H9 (cell line): Measurements from ENCODE around the gene KRT28. TPM values are rescaled to one million over a fixed set of nuclear protein-coding genes. Genes with fewer than 3 reads are reported as not detected.
A peak's percentile ranks its signal among the peaks of the same experiment; 100 is the strongest.

Experiments
- DNase-seq: peaks from one replicate; pipeline ENCODE4 v3.0.0-alpha.2; 2017
- H2AFZ ChIP-seq: one replicate; pipeline ENCODE4 v1.6.1; 2013; ENCODE audit warnings: mild to moderate bottlenecking, low read length, control low read depth, moderate library complexity
- H2AK5ac ChIP-seq: 2 replicates; pipeline ENCODE4 v1.6.1; 2013; ENCODE audit warnings: low read length, control low read depth, mixed read lengths; ENCODE audit not compliant: insufficient read length
- H2BK120ac ChIP-seq: one replicate; pipeline ENCODE4 v1.6.1; 2013; ENCODE audit warnings: low read depth, mild to moderate bottlenecking, low read length, control low read depth, inconsistent platforms; ENCODE audit not compliant: poor library complexity, severe bottlenecking
- H2BK12ac ChIP-seq: 2 replicates; pipeline ENCODE4 v1.6.1; 2013; ENCODE audit warnings: low read length, control low read depth, mixed read lengths, low read depth; ENCODE audit not compliant: insufficient read length
- H2BK15ac ChIP-seq: 2 replicates; pipeline ENCODE4 v1.6.1; 2013; ENCODE audit warnings: low read depth, low read length, control low read depth
- H2BK20ac ChIP-seq: one replicate; pipeline ENCODE4 v1.6.1; 2013; ENCODE audit warnings: low read depth, mild to moderate bottlenecking, low read length, control low read depth, inconsistent platforms; ENCODE audit not compliant: poor library complexity, severe bottlenecking
- H2BK5ac ChIP-seq: 2 replicates; pipeline ENCODE4 v1.6.1; 2013; ENCODE audit warnings: low read length, control low read depth, mixed read lengths; ENCODE audit not compliant: insufficient read length
- H3K14ac ChIP-seq: 2 replicates; pipeline ENCODE4 v1.6.1; 2013; ENCODE audit warnings: low read length, control low read depth; ENCODE audit not compliant: insufficient read depth
- H3K18ac ChIP-seq: 2 replicates; pipeline ENCODE4 v1.6.1; 2013; ENCODE audit warnings: low read depth, mild to moderate bottlenecking, mixed read lengths, low read length, control low read depth; ENCODE audit not compliant: insufficient read length
- H3K23ac ChIP-seq: 2 replicates; pipeline ENCODE4 v1.6.1; 2013; ENCODE audit warnings: low read length, control low read depth, mixed read lengths, low read depth; ENCODE audit not compliant: insufficient read length
- H3K23me2 ChIP-seq: 2 replicates; pipeline ENCODE4 v1.6.1; 2013; ENCODE audit warnings: low read depth, mild to moderate bottlenecking, mixed read lengths, low read length, control low read depth; ENCODE audit not compliant: insufficient read length, poor library complexity, severe bottlenecking
- H3K27ac ChIP-seq: 2 replicates; pipeline ENCODE4 v1.5.1; 2013; ENCODE audit warnings: low read length, control low read depth, mixed read lengths, low read depth; ENCODE audit not compliant: insufficient read length
- H3K27me3 ChIP-seq: 2 replicates; pipeline ENCODE4 v1.6.1; 2013; ENCODE audit warnings: low read length, control low read depth, inconsistent platforms; ENCODE audit not compliant: insufficient read depth
- H3K4ac ChIP-seq: 2 replicates; pipeline ENCODE4 v1.6.1; 2013; ENCODE audit warnings: low read depth, mild to moderate bottlenecking, control low read depth, inconsistent platforms, low read length, moderate library complexity
- H3K4me1 ChIP-seq: 2 replicates; pipeline ENCODE4 v1.6.1; 2013; ENCODE audit warnings: low read length, control low read depth, inconsistent platforms; ENCODE audit not compliant: insufficient read depth
- H3K4me2 ChIP-seq: 2 replicates; pipeline ENCODE4 v1.6.1; 2013; ENCODE audit warnings: low read length, control low read depth, mixed read lengths; ENCODE audit not compliant: insufficient read length, insufficient read depth
- H3K56ac ChIP-seq: 2 replicates; pipeline ENCODE4 v1.6.1; 2013; ENCODE audit warnings: low read depth, mild to moderate bottlenecking, mixed read lengths, low read length, control low read depth; ENCODE audit not compliant: insufficient read length
- H3K79me1 ChIP-seq: 2 replicates; pipeline ENCODE4 v1.6.1; 2013; ENCODE audit warnings: low read depth, mild to moderate bottlenecking, moderate library complexity, low read length, control low read depth, inconsistent platforms; ENCODE audit not compliant: insufficient read depth, poor library complexity, severe bottlenecking
- H3K79me2 ChIP-seq: 2 replicates; pipeline ENCODE4 v1.6.1; 2013; ENCODE audit warnings: low read length, control low read depth, inconsistent platforms; ENCODE audit not compliant: insufficient read depth
- H3K9ac ChIP-seq: 2 replicates; pipeline ENCODE4 v1.6.1; 2013; ENCODE audit warnings: low read length, control low read depth, mixed read lengths; ENCODE audit not compliant: insufficient read length; ENCODE audit errors: extremely low read depth
- H3K9me3 ChIP-seq: one replicate; pipeline ENCODE4 v1.6.1; 2013; ENCODE audit warnings: low read depth, low read length, inconsistent platforms; ENCODE audit not compliant: control insufficient read depth
- H3T11ph ChIP-seq: one replicate; pipeline ENCODE4 v1.6.1; 2013; ENCODE audit warnings: mild to moderate bottlenecking, low read length, control low read depth, inconsistent platforms
- H4K20me1 ChIP-seq: one replicate; pipeline ENCODE4 v1.6.1; 2013; ENCODE audit not compliant: control insufficient read depth, insufficient read length, insufficient read depth
- H4K5ac ChIP-seq: 2 replicates; pipeline ENCODE4 v1.6.1; 2013; ENCODE audit warnings: low read depth, mild to moderate bottlenecking, mixed read lengths, low read length, control low read depth; ENCODE audit not compliant: insufficient read length
- H4K8ac ChIP-seq: replicated peaks from 2 replicates; pipeline ENCODE4 v1.6.1; 2013; ENCODE audit warnings: low read length, control low read depth, mixed read lengths, low read depth; ENCODE audit not compliant: insufficient read length
- H4K91ac ChIP-seq: 2 replicates; pipeline ENCODE4 v1.6.1; 2013; ENCODE audit warnings: low read depth, mild to moderate bottlenecking, moderate library complexity, mixed read lengths, low read length, control low read depth; ENCODE audit not compliant: insufficient read length
- H3K27ac Mint-ChIP-seq, 3 experiments: 2 replicates in 2 of 3; 3 replicates in 1 of 3; pipeline ENCODE4 v1.8.0; 2020 to 2021; ENCODE audit warnings: mixed read lengths in 3 of 3, mild to moderate bottlenecking in 1 of 3, moderate library complexity in 1 of 3
- H3K27me3 Mint-ChIP-seq: 2 replicates; pipeline ENCODE4 v1.8.0; 2021; ENCODE audit warnings: low read depth, mild to moderate bottlenecking, moderate library complexity, mixed read lengths
- H3K36me3 Mint-ChIP-seq, 3 experiments: 2 replicates in 2 of 3; 3 replicates in 1 of 3; pipeline ENCODE4 v1.8.0; 2020 to 2021; ENCODE audit warnings: low read depth in 3 of 3, mixed read lengths in 3 of 3; ENCODE audit not compliant: insufficient read depth in 1 of 3
- H3K4me1 Mint-ChIP-seq, 2 experiments: 2 replicates each; pipeline ENCODE4 v1.8.0; 2020; ENCODE audit warnings: mixed read lengths in 2 of 2
- H3K4me3 Mint-ChIP-seq, 2 experiments: 2 replicates in 1 of 2; 3 replicates in 1 of 2; pipeline ENCODE4 v1.8.0; 2020 to 2021; ENCODE audit warnings: mild to moderate bottlenecking in 2 of 2, mixed read lengths in 2 of 2, moderate library complexity in 1 of 2
- H3K9me3 Mint-ChIP-seq, 2 experiments: 2 replicates in 1 of 2; 3 replicates in 1 of 2; pipeline ENCODE4 v1.8.0; 2020; ENCODE audit warnings: mild to moderate bottlenecking in 2 of 2, mixed read lengths in 2 of 2, moderate library complexity in 1 of 2
- whole genome bisulfite sequencing: extraction: QIAGEN DNeasy Blood & Tissue Kit; methylation state at CpG from one replicate; pipeline ENCODE4 v1.1.7; 2013; ENCODE audit warnings: missing lambda C conversion rate, low lambda C conversion rate, mixed read lengths; ENCODE audit not compliant: insufficient read length; ENCODE audit errors: extremely low coverage; 5-methylcytosine and 5-hydroxymethylcytosine counted together
- total RNA-seq: library from RNA; stranded (reverse); gene quantifications from 2 replicates; pipeline ENCODE4 v1.2.1, GENCODE V29; 2021
- TF ChIP-seq, protein P1 (sequence below): fragments of 200-600 bp; sonication (generic); conservative IDR thresholded peaks from 3 replicates; pipeline ENCODE4 v1.8.0; 2021; ENCODE audit warnings: antibody characterized with exemption, mild to moderate bottlenecking

The KRT28 gene
- total RNA-seq, 1 experiment from 2014 or later: not detected

DNA sequence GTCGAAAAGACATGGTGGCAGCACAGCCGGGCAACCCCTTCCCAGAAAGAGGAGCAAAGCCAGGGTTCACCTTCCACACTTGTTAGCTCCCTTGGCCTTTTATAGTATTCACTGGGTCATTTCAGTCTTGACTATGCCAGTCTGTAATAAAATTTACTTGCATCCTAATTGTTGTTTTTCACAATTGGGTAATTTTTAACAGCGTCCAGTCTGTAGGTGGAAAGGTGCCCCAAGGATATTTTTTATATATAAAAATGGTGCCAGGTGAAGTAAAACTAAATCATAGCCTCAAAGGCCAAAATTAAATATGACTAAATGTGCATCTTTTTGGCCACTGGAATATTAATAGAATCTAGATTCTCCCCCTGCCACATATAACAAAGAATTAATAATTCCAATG lies 27.7 kb downstream of the KRT28 start, which contains the start of gene KRT26:
TSS of gene KRT26 (minus strand) at position 101 of the 400 bp plus-strand sequence. CDS start at position 13, 88 bp downstream.
- H2AFZ ChIP-seq: no peak within 1 kb of the TSS
- H2BK5ac ChIP-seq: no peak within 1 kb of the TSS
- Mint-ChIP-seq H3K4me1 (no peaks in the 10 kb centered on the region), H3K36me3 (no peaks in the 10 kb centered on the region), H3K27me3 (peaks cover 15% of the 10 kb centered on the region), H3K27ac (0 out of 7 replicates have a peak within 1 kb of the TSS, but pooled peaks of 1 of the 3 experiments have one; percentile 30), H3K9me3 (no peaks in the 10 kb centered on the region), H3K4me3 (no peak within 1 kb of the TSS)
- no peak within 1 kb of the TSS for H2BK15ac ChIP-seq
- H3K4me1 ChIP-seq: no peaks in the 10 kb centered on the region
- no peak within 1 kb of the TSS for H3K4me2 ChIP-seq
- H3K27me3 ChIP-seq: no peaks in the 10 kb centered on the region
- H3T11ph ChIP-seq: no peak within 1 kb of the TSS
- no peaks in the 10 kb centered on the region for H3K23me2 ChIP-seq
- no peak within 1 kb of the TSS for H3K4ac ChIP-seq
- no peak within 1 kb of the TSS for H3K18ac ChIP-seq
- H3K23ac ChIP-seq: no peak within 1 kb of the TSS
- no peaks in the 10 kb centered on the region for H3K79me2 ChIP-seq
- no peak within 1 kb of the TSS for H3K9ac ChIP-seq
- TF ChIP-seq, protein P1, sequence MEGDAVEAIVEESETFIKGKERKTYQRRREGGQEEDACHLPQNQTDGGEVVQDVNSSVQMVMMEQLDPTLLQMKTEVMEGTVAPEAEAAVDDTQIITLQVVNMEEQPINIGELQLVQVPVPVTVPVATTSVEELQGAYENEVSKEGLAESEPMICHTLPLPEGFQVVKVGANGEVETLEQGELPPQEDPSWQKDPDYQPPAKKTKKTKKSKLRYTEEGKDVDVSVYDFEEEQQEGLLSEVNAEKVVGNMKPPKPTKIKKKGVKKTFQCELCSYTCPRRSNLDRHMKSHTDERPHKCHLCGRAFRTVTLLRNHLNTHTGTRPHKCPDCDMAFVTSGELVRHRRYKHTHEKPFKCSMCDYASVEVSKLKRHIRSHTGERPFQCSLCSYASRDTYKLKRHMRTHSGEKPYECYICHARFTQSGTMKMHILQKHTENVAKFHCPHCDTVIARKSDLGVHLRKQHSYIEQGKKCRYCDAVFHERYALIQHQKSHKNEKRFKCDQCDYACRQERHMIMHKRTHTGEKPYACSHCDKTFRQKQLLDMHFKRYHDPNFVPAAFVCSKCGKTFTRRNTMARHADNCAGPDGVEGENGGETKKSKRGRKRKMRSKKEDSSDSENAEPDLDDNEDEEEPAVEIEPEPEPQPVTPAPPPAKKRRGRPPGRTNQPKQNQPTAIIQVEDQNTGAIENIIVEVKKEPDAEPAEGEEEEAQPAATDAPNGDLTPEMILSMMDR: no peak
- no peak within 1 kb of the TSS for H4K5ac ChIP-seq
- no peaks in the 10 kb centered on the region for H4K20me1 ChIP-seq
- H4K91ac ChIP-seq: no peak within 1 kb of the TSS
- no peak within 1 kb of the TSS for H2BK120ac ChIP-seq
- H3K9me3 ChIP-seq: no peaks in the 10 kb centered on the region
- no peak within 1 kb of the TSS for H2BK12ac ChIP-seq
- whole genome bisulfite sequencing: no CpG with 5 or more reads among the region's 3 CpGs
- no peak within 1 kb of the TSS for H3K14ac ChIP-seq
- DNase-seq: no peak
- H3K56ac ChIP-seq: no peak within 1 kb of the TSS
- H4K8ac ChIP-seq: no peak within 1 kb of the TSS
- H3K79me1 ChIP-seq: no peaks in the 10 kb centered on the region
- H3K27ac ChIP-seq: no peak within 1 kb of the TSS
- H2BK20ac ChIP-seq: no peak within 1 kb of the TSS
- H2AK5ac ChIP-seq: no peak within 1 kb of the TSS
